Measurements from ENCODE around the gene PITPNM3.

DNA sequence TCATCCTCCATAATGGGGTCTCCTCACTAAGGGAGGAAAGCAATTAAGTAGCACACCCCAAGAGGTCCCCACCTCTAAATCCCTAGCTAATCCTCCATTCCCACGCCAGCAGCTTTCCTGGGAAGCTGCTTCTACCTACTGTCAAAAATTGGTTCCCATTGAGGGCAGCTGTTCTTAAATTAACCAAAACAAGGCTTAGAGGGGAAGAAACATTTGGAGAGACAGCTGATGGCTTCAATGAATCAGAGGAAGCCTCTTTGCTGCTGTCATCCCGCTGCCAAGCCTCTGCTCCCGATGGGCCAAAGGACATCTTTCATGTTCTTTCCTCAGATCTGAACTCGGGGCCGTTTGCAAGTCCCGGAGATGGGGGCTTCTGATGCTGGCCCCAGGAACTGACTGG is 148.1 kb downstream of the PITPNM3 start:
- TF ChIP-seq EP300 (IDR thresholded peaks at IDR 0.05) (no peak), POLR2A (IDR thresholded peaks at IDR 0.05) (no peak), POLR2AphosphoS5 (IDR thresholded peaks at IDR 0.05) (no peak)
- TF ChIP-seq, protein P1, sequence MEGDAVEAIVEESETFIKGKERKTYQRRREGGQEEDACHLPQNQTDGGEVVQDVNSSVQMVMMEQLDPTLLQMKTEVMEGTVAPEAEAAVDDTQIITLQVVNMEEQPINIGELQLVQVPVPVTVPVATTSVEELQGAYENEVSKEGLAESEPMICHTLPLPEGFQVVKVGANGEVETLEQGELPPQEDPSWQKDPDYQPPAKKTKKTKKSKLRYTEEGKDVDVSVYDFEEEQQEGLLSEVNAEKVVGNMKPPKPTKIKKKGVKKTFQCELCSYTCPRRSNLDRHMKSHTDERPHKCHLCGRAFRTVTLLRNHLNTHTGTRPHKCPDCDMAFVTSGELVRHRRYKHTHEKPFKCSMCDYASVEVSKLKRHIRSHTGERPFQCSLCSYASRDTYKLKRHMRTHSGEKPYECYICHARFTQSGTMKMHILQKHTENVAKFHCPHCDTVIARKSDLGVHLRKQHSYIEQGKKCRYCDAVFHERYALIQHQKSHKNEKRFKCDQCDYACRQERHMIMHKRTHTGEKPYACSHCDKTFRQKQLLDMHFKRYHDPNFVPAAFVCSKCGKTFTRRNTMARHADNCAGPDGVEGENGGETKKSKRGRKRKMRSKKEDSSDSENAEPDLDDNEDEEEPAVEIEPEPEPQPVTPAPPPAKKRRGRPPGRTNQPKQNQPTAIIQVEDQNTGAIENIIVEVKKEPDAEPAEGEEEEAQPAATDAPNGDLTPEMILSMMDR (IDR thresholded peaks at IDR 0.05) = no peak
